ENCODE results near the gene OSM.

The OSM gene

DNA sequence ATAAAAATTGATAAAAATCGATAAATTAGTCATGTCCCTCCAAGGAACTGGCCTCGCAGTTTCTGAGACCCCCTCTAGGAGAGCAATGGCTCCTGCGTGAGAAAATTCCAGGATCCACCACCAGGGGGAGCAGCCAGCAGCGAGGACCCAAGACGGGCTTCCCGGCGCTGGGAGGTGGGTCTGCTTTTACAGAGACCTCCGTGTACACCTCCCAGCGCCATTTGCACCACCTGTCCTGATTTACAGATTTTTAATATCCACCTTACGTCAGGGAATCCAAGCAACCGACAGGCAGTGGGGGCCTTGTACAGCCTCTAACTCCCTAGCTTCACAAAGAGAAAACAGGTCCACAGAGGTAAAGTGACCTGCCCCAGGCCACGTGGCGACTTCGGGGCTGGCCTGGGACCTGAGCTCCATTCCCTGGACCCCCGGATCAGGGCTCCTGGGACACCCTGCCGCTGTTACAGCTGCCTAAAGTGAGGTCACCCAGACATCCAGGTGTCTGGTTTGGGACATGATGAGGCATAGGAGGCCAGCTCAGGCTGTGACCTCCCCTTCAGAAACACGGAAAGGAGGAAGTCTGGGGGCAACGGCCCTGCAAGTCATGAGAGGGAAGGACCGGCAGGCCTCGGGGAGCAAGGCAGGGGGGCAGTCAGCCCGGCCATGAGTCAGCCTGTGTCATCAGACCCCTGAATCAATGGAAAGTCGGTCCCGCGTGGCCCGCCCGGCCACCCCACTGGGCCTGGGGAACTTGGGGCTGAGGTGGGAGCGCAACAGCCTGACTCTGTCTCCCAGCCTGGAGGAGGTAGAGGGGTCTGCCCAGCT lies 3.5 kb downstream of the OSM start:
- TF ChIP-seq, protein P1, sequence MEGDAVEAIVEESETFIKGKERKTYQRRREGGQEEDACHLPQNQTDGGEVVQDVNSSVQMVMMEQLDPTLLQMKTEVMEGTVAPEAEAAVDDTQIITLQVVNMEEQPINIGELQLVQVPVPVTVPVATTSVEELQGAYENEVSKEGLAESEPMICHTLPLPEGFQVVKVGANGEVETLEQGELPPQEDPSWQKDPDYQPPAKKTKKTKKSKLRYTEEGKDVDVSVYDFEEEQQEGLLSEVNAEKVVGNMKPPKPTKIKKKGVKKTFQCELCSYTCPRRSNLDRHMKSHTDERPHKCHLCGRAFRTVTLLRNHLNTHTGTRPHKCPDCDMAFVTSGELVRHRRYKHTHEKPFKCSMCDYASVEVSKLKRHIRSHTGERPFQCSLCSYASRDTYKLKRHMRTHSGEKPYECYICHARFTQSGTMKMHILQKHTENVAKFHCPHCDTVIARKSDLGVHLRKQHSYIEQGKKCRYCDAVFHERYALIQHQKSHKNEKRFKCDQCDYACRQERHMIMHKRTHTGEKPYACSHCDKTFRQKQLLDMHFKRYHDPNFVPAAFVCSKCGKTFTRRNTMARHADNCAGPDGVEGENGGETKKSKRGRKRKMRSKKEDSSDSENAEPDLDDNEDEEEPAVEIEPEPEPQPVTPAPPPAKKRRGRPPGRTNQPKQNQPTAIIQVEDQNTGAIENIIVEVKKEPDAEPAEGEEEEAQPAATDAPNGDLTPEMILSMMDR (IDR thresholded peaks at IDR 0.05; ENCODE audit: low read depth, low read length, missing control alignments), result peak; percentile 90
- no peak overlapping the region for H3K4me3 ChIP-seq (replicated peaks; ENCODE audit: low read depth, low read length)
- DNase-seq (ENCODE audit: extremely low read depth, low read depth), result no peak

DNA sequence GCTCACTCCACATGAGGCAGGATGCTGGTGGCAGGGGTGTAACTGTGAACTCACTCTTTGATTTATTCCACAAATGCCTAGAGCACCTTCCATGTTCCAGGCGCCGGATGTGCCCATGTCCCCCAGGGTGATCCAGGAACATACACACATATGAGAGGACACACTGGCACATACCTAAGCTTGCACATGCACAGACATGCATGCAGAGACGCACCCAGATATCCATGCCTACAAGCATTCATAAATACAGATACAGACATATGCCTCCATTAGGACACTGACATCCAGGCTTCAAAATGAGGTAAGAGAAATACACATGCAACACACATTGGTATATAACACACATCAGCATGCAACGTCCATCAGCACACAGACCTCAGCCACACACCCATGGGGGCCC lies 4.5 kb downstream of the OSM start:
- TF ChIP-seq, protein P1 (IDR thresholded peaks at IDR 0.05; ENCODE audit: low read depth, low read length, missing control alignments), result no peak
- H3K4me3 ChIP-seq (replicated peaks; ENCODE audit: low read depth, low read length), result no peak overlapping the region
- no peak for DNase-seq (ENCODE audit: extremely low read depth, low read depth)

DNA sequence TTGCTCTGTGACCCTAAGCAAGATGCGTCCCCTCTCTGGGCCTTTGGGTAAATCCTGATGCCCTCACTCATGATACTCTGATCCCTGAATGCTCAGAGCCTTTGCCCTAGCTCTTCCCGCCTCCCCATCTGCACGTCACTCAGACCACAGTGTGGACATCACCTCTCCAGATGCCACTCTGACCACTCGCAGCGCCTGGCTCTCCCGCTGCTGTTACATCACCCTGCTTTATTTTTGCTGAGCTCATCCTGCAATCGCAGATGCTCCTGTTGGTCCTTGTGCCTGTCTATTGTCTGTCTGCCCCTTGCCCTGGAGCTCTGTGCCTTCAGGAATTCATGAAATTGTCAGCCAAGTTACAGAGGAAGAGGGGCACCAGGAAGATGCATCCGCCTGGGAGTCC lies 5.5 kb downstream of the OSM start:
- no peak overlapping the region for H3K4me3 ChIP-seq (replicated peaks; ENCODE audit: low read depth, low read length)
- TF ChIP-seq, protein P1 (IDR thresholded peaks at IDR 0.05; ENCODE audit: low read depth, low read length, missing control alignments), result no peak
- no peak for DNase-seq (ENCODE audit: extremely low read depth, low read depth)

DNA sequence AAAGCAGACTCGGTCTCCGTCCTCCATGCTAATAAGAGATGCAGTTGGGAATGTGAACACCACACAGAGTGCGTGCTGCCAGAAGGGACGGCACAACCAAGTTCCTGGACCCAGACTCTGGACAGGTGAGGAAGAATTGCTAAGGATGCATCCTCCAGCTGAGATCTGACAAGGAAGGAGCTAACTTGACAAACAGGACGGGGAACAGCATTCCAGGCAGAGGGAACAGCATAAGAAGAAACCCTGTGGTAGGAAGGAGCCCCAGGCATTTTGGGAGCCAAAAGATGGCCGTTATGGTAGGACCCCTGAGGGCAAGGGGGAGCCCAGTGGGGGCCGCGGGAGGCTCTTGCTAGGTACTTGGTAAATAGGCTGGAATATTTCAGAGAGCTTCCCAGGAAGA lies 6.0 kb downstream of the OSM start:
- TF ChIP-seq, protein P1 (IDR thresholded peaks at IDR 0.05; ENCODE audit: low read depth, low read length, missing control alignments), result no peak
- H3K4me3 ChIP-seq (replicated peaks; ENCODE audit: low read depth, low read length), result no peak overlapping the region
- no peak for DNase-seq (ENCODE audit: extremely low read depth, low read depth)

DNA sequence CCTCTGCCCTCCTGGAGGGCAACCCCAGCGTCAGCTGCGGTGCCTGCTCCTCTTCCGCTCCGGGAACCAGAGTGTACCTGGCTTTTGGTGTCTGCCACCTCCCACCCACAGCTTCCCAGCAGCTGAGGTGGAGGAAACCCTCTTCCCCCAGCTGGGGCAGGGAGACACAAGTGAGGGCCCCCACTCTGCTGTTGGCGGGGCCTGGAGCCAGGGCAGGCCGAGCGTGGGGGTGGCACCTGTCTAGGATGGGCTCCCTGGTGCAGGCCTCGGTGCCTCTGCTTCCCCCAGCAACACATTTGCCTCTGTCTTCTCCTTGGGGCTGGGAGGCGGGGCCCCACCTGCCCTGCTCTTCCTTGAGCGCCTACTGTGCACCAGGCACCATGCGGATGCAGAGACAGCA lies 6.4 kb downstream of the OSM start:
- TF ChIP-seq, protein P1 (IDR thresholded peaks at IDR 0.05; ENCODE audit: low read depth, low read length, missing control alignments), result no peak
- no peak overlapping the region for H3K4me3 ChIP-seq (replicated peaks; ENCODE audit: low read depth, low read length)
- DNase-seq (ENCODE audit: extremely low read depth, low read depth), result no peak

DNA sequence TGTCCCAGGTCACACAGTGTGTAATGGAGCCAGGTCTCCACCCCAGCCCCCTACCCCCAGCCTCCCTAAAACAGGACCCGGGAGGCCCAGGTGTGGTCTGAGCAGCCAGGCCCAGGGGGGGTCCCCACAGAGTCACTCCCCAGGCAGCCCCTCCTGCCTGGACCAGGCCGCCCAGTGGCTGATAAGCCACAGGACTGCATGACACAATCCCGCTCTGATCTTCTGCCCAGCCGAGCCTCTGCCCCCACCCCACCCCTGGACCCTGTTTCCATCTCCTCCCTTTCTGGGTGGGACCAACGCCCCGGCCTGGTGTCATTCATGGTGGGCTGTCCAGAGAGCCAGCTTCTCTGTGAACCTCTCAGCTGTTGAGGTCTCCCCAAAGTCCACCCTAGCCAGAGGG lies 12.3 kb downstream of the OSM start:
- H3K4me3 ChIP-seq (replicated peaks; ENCODE audit: low read depth, low read length), result no peak overlapping the region
- TF ChIP-seq, protein P1 (IDR thresholded peaks at IDR 0.05; ENCODE audit: low read depth, low read length, missing control alignments), result no peak
- DNase-seq (ENCODE audit: extremely low read depth, low read depth), result no peak

All from HFF-Myc (cell line).